GM18508 (cell line): ENCODE data around the gene RPL37.
A peak's percentile ranks its signal among the peaks of the same experiment; 100 is the strongest.
"Not testable (repeated sequence)": the region's sequence is repeated elsewhere in the genome, so short reads cannot be mapped to it uniquely, and the experiment has no call there.

Source experiments
- ATAC-seq: cut with Tn5 transposase; IDR thresholded peaks from one replicate; pipeline ENCODE4 v1.9.1; 2021; ENCODE audit warnings: moderate number of reproducible peaks; ENCODE audit not compliant: insufficient read depth, unreplicated experiment

Gene RPL37

GRCh38 chr5:40798012-40798800, 36.8 kb downstream of the RPL37 start, which contains the start of gene PRKAA1:
Gene PRKAA1, minus strand, starts transcription at chr5:40798374. Its CDS starts 185 bp downstream, at chr5:40798189.
- ATAC-seq, result peak; percentile 84

DNA sequence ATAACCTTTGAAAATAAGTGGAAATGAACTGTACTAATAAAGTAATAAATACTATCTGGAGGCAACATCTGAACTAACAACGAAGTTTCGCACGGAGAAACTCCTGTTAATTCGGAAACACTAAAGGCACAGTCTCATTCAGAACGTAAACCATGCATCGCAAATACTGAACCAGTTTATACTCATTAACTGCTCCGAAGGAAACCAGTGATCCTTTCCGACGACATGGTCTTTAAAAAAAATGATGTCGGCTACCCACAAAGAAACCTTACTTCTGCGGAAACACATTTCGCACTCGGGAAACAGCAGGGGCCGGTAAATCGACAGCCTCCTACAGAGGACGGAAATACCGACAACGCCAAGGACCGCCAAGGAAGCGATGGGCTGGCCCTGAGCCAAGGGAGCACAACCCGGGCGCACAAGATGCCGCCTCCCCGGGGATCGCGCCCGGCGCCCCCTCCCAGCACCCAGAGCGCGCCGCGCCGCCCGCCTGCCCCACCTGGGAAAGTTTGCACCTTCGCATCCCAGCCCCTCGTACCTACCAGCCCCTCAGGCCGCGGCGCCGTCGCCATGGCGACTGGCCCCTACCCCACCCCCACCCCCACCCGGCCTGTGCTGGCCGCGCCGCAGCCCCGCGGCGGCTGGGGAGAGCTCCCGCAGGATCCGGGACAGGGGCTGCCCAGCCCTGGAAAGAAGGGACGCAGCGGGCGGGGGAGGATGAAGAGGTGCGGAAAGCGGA, 37.6 kb downstream of the RPL37 start:
- ATAC-seq, result peak; percentile 35

DNA sequence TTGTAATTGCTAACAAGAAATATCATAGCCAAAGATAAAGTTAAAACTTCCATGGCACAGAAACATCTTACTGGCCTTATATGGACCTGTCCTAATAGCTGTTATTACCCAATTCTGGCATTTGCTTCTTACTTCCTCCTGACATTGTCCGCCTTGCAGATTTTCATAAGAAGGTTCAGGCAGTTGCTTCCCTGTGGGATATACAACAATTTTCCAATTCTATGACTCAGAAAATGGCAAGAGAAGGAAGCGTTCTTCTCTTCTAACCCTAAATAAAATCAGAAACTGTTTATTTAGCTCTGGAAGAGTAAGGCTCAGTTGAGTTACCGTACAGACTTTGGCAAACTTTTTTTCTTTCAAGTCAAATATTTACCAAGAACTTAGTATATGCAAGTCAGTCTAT, 38.5 kb downstream of the RPL37 start:
- no peak for ATAC-seq

DNA sequence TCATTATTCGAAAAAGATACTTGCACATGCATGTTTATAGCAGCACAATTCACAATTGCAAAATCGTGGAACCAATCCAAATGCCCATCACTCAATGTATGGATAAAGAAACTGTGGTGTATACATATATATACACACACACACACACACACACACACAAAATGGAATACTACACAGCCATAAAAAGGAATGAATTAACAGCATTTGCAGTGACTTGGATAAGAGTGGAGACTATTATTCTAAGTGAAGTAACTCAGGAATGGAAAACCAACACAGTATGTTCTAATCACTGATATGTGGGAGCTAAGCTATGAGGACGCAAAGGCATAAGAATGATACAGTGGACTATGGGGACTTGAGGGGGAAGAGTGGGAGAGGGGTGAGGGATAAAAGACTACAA, 40.1 kb downstream of the RPL37 start:
- ATAC-seq, result not testable (repeated sequence)

GRCh38 chr5:40794340-40794739, 40.7 kb downstream of the RPL37 start:
- not testable (repeated sequence) for ATAC-seq

DNA sequence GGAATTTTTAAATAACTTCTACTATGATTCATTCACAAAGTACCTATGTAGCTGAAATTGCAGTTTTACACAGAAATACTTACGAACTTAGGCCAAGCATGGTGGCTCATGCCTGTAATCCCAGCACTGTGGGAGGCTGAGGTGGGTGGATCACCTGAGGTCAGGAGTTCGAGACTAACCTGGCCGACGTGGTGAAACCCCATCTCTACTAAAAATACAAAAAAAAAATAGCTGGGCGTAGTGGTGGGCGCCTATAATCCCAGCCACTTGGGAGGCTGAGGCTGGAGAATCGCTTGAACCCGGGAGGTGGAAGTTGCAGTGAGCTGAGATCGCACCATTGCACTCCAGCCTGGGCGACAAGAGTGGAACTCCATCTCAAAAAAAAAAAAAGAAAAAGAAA, 42.3 kb downstream of the RPL37 start:
- ATAC-seq, result not testable (repeated sequence)

DNA sequence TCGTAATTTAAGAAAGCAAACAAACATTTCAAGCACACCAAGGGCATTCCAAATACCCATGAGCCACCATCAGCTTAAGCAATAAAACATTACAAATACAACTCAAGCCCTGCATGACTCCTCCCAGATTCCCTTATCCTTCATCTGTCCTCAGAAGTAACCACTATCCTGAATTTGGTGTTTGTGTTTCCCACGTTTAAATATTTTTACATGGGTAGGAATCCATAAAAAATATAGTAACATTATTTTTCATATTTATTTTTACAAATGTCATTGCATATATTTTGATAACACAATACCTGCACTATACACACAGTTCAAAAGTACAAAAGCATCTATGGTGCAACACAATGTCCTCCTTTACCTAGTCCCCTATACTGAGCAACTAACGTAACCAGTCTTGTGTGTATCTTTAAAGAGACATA, 43.3 kb downstream of the RPL37 start:
- ATAC-seq, result no peak

DNA sequence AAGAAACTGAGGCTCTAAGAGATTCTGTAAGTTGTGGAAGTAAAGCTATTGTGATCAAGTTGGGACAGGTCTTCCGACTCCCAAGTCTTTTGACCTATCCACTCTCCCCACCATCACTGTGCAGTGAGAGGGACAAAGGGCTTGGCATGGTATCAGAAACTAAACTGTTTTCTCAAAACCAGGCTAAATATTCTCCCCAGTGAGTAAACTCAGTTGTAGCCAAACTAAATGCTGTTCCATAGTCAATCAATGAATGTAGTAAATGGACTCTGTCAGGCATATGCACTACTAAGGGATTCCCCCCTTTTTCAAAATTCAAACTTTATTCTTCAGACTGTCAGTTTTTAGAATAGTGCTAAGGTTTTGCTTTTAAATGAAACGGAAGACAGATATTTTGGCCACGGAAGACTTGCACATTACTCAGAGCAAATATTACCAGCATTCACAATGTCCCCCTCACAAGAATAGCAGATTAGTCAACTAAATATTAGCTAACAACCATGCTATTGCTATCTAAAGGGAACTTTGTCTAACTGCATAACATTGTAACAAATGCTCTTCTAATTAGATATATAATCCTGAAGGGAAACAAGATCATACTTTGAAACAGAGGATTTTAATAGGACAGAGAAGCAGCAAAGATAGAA, 44.0 kb downstream of the RPL37 start:
- no peak for ATAC-seq

GRCh38 chr5:40788941-40789340, 46.1 kb downstream of the RPL37 start:
- not testable (repeated sequence) for ATAC-seq

- ATAC-seq, result no peak
Observed at GRCh38 chr5:40787986-40788385, 47.0 kb downstream of the RPL37 start.

DNA sequence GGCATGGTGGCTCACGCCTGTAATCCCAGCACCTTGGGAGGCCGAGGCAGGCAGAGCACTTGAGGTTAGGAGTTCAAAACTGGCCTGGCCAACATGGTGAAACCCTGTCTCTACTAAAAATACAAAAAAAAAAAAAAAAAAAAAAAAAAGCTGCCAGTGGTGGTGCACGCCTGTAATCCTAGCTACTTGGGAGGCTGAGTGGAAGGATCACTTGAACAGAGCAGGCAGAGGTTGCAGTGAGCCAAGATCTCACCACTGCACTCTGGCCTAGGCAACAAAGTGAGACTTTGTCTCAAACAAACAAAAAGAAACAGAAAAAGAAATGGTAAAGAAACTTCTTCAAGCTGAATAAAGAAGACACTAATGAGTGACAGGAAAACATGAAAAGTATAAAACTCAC, 48.4 kb downstream of the RPL37 start:
- ATAC-seq, result not testable (repeated sequence)

DNA sequence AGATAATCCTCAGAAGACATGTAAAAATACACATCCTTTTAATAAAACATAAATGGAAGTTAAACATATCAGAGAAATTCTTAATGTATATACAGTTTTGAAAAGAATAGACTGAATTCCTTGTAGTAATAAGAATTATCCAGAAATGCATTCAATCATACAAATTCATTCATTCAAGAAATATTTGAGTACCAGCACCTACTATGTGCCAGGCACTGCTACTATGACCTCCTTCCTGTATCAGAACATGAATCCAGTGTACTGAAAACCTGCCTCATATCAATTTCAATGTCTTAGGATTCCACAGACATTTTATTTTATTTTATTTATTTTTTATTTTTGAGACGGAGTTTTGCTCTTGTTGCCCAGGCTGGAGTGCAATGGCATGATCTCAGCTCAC, 50.1 kb downstream of the RPL37 start:
- no peak for ATAC-seq

DNA sequence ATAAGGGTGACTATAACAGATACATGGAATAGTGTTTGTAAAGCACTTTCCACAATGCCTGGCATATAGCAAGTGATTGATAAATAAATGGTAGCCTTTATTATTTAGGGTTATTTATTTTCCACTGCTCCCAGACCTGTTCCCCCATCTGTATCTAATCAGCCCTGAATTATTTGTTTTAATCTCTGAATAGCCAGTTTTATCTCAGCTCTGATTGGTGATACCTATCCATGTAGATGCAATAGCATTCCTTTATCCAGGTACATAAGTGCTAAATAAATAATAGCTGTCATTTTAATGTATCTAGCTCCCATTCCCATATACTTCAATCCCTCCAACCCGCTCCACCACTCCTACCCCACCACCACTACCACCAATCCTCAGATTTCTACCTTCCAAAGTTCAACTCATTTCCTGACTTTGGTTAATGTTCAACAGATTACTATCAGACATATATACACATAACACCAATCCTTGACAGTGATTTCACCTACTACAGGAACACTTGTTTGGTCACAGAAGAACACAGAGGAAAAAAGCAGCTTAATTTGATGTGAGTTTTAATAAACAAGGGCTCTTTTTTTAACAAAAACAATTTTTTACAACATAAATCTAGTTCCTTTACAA, 50.9 kb downstream of the RPL37 start:
- no peak for ATAC-seq

- no peak for ATAC-seq
Observed at GRCh38 chr5:40781843-40782409, 53.1 kb downstream of the RPL37 start.

DNA sequence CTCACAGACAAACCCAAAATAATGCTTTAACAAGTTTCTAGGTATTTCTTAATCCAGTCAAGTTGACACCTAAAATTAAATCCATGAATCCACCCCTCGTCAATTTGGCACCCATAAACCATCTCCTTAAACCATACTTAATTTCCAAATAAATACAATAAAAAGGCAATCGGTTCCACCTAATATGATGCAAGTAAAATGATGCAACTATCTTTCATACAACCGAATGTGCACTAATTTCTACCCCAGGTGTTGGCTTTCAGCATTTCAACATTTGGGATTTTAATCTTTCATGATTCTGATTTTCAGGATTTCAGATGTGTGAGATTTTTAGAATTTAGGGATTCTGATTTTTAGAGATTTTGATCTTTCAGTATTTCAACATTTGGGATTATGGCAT, 54.2 kb downstream of the RPL37 start:
- ATAC-seq, result no peak

- ATAC-seq, result no peak
Observed at GRCh38 chr5:40780199-40780598, 54.8 kb downstream of the RPL37 start.

- no peak for ATAC-seq
Observed at GRCh38 chr5:40779561-40779960, 55.5 kb downstream of the RPL37 start.

- ATAC-seq, result no peak
Observed at GRCh38 chr5:40778133-40778532, 56.9 kb downstream of the RPL37 start.

- no peak for ATAC-seq
Observed at GRCh38 chr5:40776658-40776977, 58.4 kb downstream of the RPL37 start.

GRCh38 chr5:40775846-40776657, 59.0 kb downstream of the RPL37 start:
- ATAC-seq, result no peak
